Naive thymus-derived CD4-positive, alpha-beta T cell (primary cell): ENCODE measurements around the gene TMEM187. TPM values are rescaled to one million over a fixed set of nuclear protein-coding genes. Genes with fewer than 3 reads are reported as not detected.
A peak's percentile ranks its signal among the peaks of the same experiment; 100 is the strongest.

Experiments used
- ATAC-seq: fragments of 150-1000 bp; cut with Tn5 transposase; 2 replicates; pipeline ENCODE4 v1.10.0; 2021; ENCODE audit warnings: mild to moderate bottlenecking, moderate library complexity
- CTCF ChIA-PET: fragments of 350-600 bp; sonication (Branson Sonifier 250); formaldehyde crosslinking; loops from one replicate; lab custom pipeline; 2021; ENCODE audit warnings: antibody characterized with exemption; lab: Charles Lee
- POLR2A ChIA-PET: fragments of 350-600 bp; sonication (Branson Sonifier 250); formaldehyde crosslinking; loops from one replicate; lab custom pipeline; 2021; ENCODE audit warnings: antibody characterized with exemption, inconsistent platforms; lab: Charles Lee
- DNase-seq, 9 donors: peaks; one replicate each; pipeline versions ENCODE4 v3.0.0 to v3.0.0-alpha.2; 2020 to 2022; ENCODE audit warnings: mixed read lengths in 1 of 9
- H3K27ac ChIP-seq: one replicate; pipeline ENCODE4 v1.7.0; 2013; ENCODE audit warnings: mild to moderate bottlenecking, low read depth, low read length, moderate library complexity
- H3K27me3 ChIP-seq, 2 donors: one replicate each; pipeline ENCODE4 v1.7.0; 2013; ENCODE audit warnings: low read length in 2 of 2, mild to moderate bottlenecking in 2 of 2, moderate library complexity in 2 of 2; ENCODE audit not compliant: control insufficient read depth in 2 of 2, insufficient read depth in 2 of 2
- H3K36me3 ChIP-seq, 3 experiments: 1 replicate in 2 of 3; 2 replicates in 1 of 3; pipeline ENCODE4 v1.7.0; 2013; ENCODE audit warnings: low read length in 3 of 3, mild to moderate bottlenecking in 3 of 3, moderate library complexity in 1 of 3; ENCODE audit not compliant: insufficient read depth in 3 of 3, control insufficient read depth in 2 of 3
- H3K4me1 ChIP-seq, 2 donors: one replicate each; pipeline ENCODE4 v1.7.0; 2013; ENCODE audit warnings: low read length in 2 of 2, mild to moderate bottlenecking in 2 of 2, moderate library complexity in 1 of 2; ENCODE audit not compliant: control insufficient read depth in 2 of 2, insufficient read depth in 2 of 2
- H3K4me3 ChIP-seq: 2 replicates; pipeline ENCODE4 v1.7.0; 2013; ENCODE audit warnings: mild to moderate bottlenecking, low read length
- H3K9me3 ChIP-seq, 3 experiments: 1 replicate in 2 of 3; 2 replicates in 1 of 3; pipeline ENCODE4 v1.7.0; 2013; ENCODE audit warnings: low read length in 3 of 3; ENCODE audit not compliant: control insufficient read depth in 2 of 3
- H3K27ac Mint-ChIP-seq, 9 donors: one replicate each; pipeline ENCODE4 v1.8.0; 2020 to 2022; ENCODE audit warnings: mixed read lengths in 9 of 9, mild to moderate bottlenecking in 8 of 9, moderate library complexity in 5 of 9, inconsistent platforms in 2 of 9
- H3K27me3 Mint-ChIP-seq, 5 donors: one replicate each; pipeline ENCODE4 v1.8.0; 2021 to 2022; ENCODE audit warnings: mixed read lengths in 5 of 5, mild to moderate bottlenecking in 1 of 5
- H3K36me3 Mint-ChIP-seq, 5 donors: one replicate each; pipeline ENCODE4 v1.8.0; 2020 to 2022; ENCODE audit warnings: mixed read lengths in 5 of 5, mild to moderate bottlenecking in 3 of 5, inconsistent platforms in 1 of 5
- H3K4me1 Mint-ChIP-seq, 7 donors: one replicate each; pipeline ENCODE4 v1.8.0; 2020 to 2022; ENCODE audit warnings: mixed read lengths in 7 of 7, mild to moderate bottlenecking in 3 of 7, inconsistent platforms in 1 of 7
- H3K4me3 Mint-ChIP-seq, 10 donors: one replicate each; pipeline ENCODE4 v1.8.0; 2020 to 2022; ENCODE audit warnings: mild to moderate bottlenecking in 10 of 10, mixed read lengths in 10 of 10, moderate library complexity in 6 of 10, inconsistent platforms in 2 of 10
- H3K9me3 Mint-ChIP-seq, 11 donors: one replicate each; pipeline ENCODE4 v1.8.0; 2020 to 2022; ENCODE audit warnings: mixed read lengths in 11 of 11, mild to moderate bottlenecking in 4 of 11, inconsistent platforms in 1 of 11, moderate library complexity in 1 of 11
- intact Hi-C, 2 donors: fragments of 100-400 bp; cut with micrococcal nuclease; formaldehyde crosslinking; loops; one replicate each; pipeline ENCODE4 v1.15.1; 2023
- polyA plus RNA-seq, 2 donors: library from polyadenylated mRNA; unstranded; fragments of 300-500 nt; fragmentation: Illumina TruSeq; gene quantifications; one replicate each; pipeline ENCODE4 v1.2.3, GENCODE V29; 2021
- total RNA-seq, 6 experiments: library from RNA in 5 of 6; stranded (reverse) in 5 of 6; gene quantifications; 1 replicate in 5 of 6; 2 replicates in 1 of 6; pipeline ENCODE4 v1.2.3 and lab custom pipeline; 2021 to 2026

Gene TMEM187
- total and polyA plus RNA-seq, 7 experiments from 2014 or later = 1.4 to 22.7 (median 10.0) TPM

GRCh38 chrX:153937056-153937455, 35.5 kb upstream of the TMEM187 start:
- Histone ChIP-seq H3K27ac (no peak overlapping the region), H3K4me3 (no peak overlapping the region), H3K9me3 (no peaks in the 10 kb centered on the region), H3K4me1 (no peaks in the 10 kb centered on the region), H3K27me3 (no peaks in the 10 kb centered on the region), H3K36me3 (peaks cover 0 to 10% (median 0%) of the 10 kb centered on the region in 3 experiments)
- Mint-ChIP-seq H3K27me3 (no peaks in the 10 kb centered on the region), H3K27ac (peak overlapping the region in 1 of 9 donors; percentile 57), H3K9me3 (no peaks in the 10 kb centered on the region), H3K4me1 (peaks cover 0 to 34% (median 22%) of the 10 kb centered on the region in 7 donors), H3K4me3 (peak overlapping the region in 1 of 10 donors; percentile 77), H3K36me3 (peaks cover 0 to 5% (median 0%) of the 10 kb centered on the region in 5 donors)
- POLR2A ChIA-PET = interaction anchor here (1.6 to 21.0 kb wide), 2 partner anchors 10 to 19 kb away, joined by 4 to 384 read pairs; partner anchors contain the start of genes ARHGAP4 and NAA10
- intact Hi-C loops = no loop called here
- CTCF ChIA-PET = interaction anchor here (0.5 kb wide), 1 partner anchor 26 kb away, joined by 3 read pairs; no protein-coding TSS in a partner anchor
- ATAC-seq (no peak), DNase-seq (no peak)

DNA sequence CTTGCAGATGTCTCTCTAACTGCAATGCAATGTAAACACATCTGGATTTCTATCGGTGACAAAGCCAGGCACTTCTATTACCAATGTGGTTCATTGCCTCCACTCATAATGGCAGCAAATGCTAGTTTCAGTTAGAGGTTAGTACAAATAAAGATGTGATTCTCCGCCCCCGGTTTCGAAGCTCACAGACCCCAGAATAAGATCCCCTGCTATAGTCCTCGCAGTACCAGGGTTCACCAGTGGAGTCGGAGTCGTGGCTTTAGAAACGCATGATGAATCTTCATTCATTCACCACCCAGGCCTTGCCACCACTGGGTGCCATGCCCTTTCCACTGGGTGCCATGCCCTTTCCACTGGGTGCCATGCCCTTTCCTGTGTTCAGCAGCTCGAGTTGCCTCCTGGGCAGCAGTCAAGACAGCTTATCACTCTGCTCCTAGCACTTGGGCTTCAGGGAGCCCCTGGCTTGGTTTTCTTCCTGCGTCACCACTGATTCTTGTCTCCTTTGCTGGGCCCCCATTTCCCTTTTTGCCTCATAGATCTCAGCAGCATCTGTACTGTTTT, 34.2 kb upstream of the TMEM187 start:
- peaks cover 0 to 5% (median 0%) of the 10 kb centered on the region in 5 donors for H3K36me3 Mint-ChIP-seq
- H3K27me3 ChIP-seq = no peaks in the 10 kb centered on the region
- ChIA-PET POLR2A (interaction anchor here (21.0 kb wide), 1 partner anchor 11 kb away, joined by 384 read pairs; the partner anchor contains the start of genes ARHGAP4 and NAA10), CTCF (interaction anchor here (2.0 kb wide), 1 partner anchor 9 kb away, joined by 8 read pairs; no protein-coding TSS in a partner anchor)
- no peak overlapping the region for H3K4me3 Mint-ChIP-seq
- no peaks in the 10 kb centered on the region for H3K27me3 Mint-ChIP-seq
- H3K36me3 ChIP-seq = peaks cover 0 to 7% (median 0%) of the 10 kb centered on the region in 3 experiments
- peaks cover 0 to 30% (median 22%) of the 10 kb centered on the region in 7 donors for H3K4me1 Mint-ChIP-seq
- no peak overlapping the region for H3K27ac ChIP-seq
- ATAC-seq = no peak
- H3K4me1 ChIP-seq = no peaks in the 10 kb centered on the region
- no peaks in the 10 kb centered on the region for H3K9me3 ChIP-seq
- H3K27ac Mint-ChIP-seq = peak overlapping the region in 3 of 9 donors; percentile 34 to 82 (median 74)
- H3K4me3 ChIP-seq = no peak overlapping the region
- no peaks in the 10 kb centered on the region for H3K9me3 Mint-ChIP-seq
- no peak for DNase-seq
- intact Hi-C loops = no loop called here

DNA sequence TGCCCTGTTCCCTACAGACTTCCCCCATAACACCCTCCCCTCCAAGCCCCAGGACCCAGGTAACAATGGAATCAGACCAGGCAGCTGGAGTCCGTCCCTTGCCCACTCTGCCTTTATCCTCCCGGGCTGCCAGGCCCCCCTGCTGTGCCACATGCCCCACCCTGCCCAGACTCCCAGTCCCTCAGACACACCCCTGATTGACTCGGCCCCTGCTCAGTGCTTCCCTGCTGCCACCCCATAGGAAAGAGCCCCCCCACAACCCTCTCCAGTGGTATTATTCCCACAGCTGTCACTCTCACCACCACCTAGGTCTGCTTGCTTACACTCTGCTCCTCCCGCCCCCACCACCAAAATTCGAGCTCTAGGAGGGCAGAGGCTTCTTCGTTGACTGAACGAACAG, 33.0 kb upstream of the TMEM187 start:
- intact Hi-C loops = no loop called here

DNA sequence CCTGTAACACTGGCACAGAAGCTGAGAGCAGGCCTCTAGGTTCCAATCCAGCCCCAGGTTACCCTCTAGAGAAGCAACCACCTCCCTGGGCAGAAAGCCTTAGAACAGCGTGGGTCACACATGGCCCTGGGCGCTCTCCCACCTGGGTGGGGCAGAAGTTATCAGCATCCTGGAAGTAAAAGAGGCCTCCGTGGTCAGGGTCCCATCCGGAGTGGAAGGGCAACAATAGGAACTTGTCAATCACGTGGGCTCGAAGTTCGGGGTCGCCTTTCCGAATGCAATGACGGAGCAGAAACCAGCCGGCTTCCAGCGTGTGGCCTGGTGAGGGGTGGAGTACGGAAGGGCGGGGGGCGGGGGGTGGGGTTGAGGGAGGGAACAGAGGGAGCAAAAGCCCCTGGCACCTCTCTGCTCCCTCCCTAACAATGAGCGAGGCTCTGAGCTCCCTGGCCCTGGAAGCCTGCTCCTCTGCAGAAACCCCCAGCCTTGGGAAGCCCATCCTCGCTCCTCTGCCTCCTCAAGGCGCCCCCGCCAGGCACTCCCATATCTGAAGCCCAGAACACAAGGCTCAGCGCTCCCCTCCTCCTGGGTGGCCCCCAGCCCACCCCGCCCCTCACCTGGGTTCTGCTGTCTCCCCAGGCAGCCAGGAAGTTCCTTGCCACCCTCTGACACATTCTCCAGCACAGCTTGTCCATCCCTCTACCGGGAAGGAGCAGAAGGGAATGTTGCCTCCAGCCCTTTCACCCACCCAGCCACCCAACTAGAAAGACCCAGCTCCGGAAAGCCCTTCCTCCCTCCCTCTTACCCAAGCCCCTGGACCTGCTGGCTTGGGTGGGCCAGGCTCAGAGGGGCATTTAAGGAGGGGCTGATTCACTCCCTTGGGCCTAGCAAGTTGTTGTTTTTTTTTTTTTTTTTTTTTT, 31.0 kb upstream of the TMEM187 start:
- Mint-ChIP-seq H3K36me3 (peaks cover 0 to 7% (median 0%) of the 10 kb centered on the region in 5 donors), H3K27ac (peak overlapping the region in 8 of 9 donors; percentile 61 to 86 (median 78)), H3K9me3 (no peaks in the 10 kb centered on the region), H3K4me1 (peaks cover 0 to 25% (median 17%) of the 10 kb centered on the region in 7 donors), H3K4me3 (peak overlapping the region; percentile 66 to 83 (median 73)), H3K27me3 (no peaks in the 10 kb centered on the region)
- Histone ChIP-seq H3K4me3 (no peak overlapping the region), H3K9me3 (no peaks in the 10 kb centered on the region), H3K27ac (peak overlapping the region; percentile 48), H3K27me3 (no peaks in the 10 kb centered on the region), H3K4me1 (no peaks in the 10 kb centered on the region), H3K36me3 (peaks cover 0 to 7% (median 0%) of the 10 kb centered on the region in 3 experiments)
- DNase-seq (no peak), ATAC-seq (no peak)
- ChIA-PET POLR2A (interaction anchor here (0.6 to 21.0 kb wide), 2 partner anchors 14 to 147 kb away, joined by 3 to 384 read pairs; partner anchors contain the start of genes ARHGAP4, IDH3G, NAA10 and SSR4), CTCF (no interaction called here)
- intact Hi-C loops = no loop called here

More for the DNA sequence above, 33.0 kb upstream of the TMEM187 start:
- Histone ChIP-seq H3K4me3 (no peak overlapping the region), H3K9me3 (no peaks in the 10 kb centered on the region), H3K27ac (no peak overlapping the region), H3K27me3 (no peaks in the 10 kb centered on the region), H3K36me3 (peaks cover 0 to 7% (median 0%) of the 10 kb centered on the region in 3 experiments), H3K4me1 (no peaks in the 10 kb centered on the region)
- Mint-ChIP-seq H3K27ac (peak overlapping the region in 2 of 9 donors; percentile 28 to 51), H3K27me3 (no peaks in the 10 kb centered on the region), H3K36me3 (peaks cover 0 to 7% (median 0%) of the 10 kb centered on the region in 5 donors), H3K9me3 (no peaks in the 10 kb centered on the region), H3K4me3 (no peak overlapping the region), H3K4me1 (peaks cover 0 to 26% (median 19%) of the 10 kb centered on the region in 7 donors)
- CTCF ChIA-PET = interaction anchor here (1.3 to 2.0 kb wide), 2 partner anchors 8 to 15 kb away, joined by 4 to 8 read pairs; no protein-coding TSS in a partner anchor
- POLR2A ChIA-PET = interaction anchor here (21.0 kb wide), 1 partner anchor 12 kb away, joined by 384 read pairs; the partner anchor contains the start of genes ARHGAP4 and NAA10
- no peak for ATAC-seq
- no peak for DNase-seq

- Histone ChIP-seq H3K9me3 (no peaks in the 10 kb centered on the region), H3K36me3 (peaks cover 0 to 7% (median 0%) of the 10 kb centered on the region in 3 experiments), H3K4me1 (peaks cover 3 to 9% of the 10 kb centered on the region in 2 donors), H3K4me3 (peak within 1 kb of the TSS; percentile 39), H3K27me3 (no peaks in the 10 kb centered on the region), H3K27ac (peak within 1 kb of the TSS; percentile 68)
- no peaks in the 10 kb centered on the region for H3K9me3 Mint-ChIP-seq
- peaks cover 0 to 10% (median 4%) of the 10 kb centered on the region in 5 donors for H3K36me3 Mint-ChIP-seq
- H3K4me1 Mint-ChIP-seq = peaks cover 6 to 39% (median 19%) of the 10 kb centered on the region in 7 donors
- ATAC-seq (peak; percentile 67), DNase-seq (peak in 3 of 9 donors; percentile 33 to 49 (median 37))
- H3K27ac Mint-ChIP-seq = peak within 1 kb of the TSS in 8 of 9 donors; percentile 78 to 92 (median 85)
- CTCF ChIA-PET = interaction anchor here (1.0 to 10.9 kb wide), 2 partner anchors 9 to 19 kb away, joined by 5 to 168 read pairs; partner anchors contain the start of gene ARHGAP4
- intact Hi-C loops = no loop called here
- H3K4me3 Mint-ChIP-seq = peak within 1 kb of the TSS; percentile 78 to 92 (median 88)
- no peaks in the 10 kb centered on the region for H3K27me3 Mint-ChIP-seq
- POLR2A ChIA-PET = interaction anchor here (1.0 to 21.0 kb wide), 3 partner anchors 17 to 37 kb away, joined by 3 to 384 read pairs (median 63); partner anchors contain the start of genes ARHGAP4, HCFC1 and NAA10
Measured at GRCh38 chrX:153944140-153944799, 28.3 kb upstream of the TMEM187 start, which contains the start of gene RENBP. Gene RENBP, minus strand, starts transcription at chrX:153944643. Its CDS starts 33 bp downstream, at chrX:153944610.
